A204.1 (cell line): Measurements from ENCODE around the gene SLC12A8.

Experiments used
- FAIRE-seq: peaks from 2 replicates; lab custom pipeline; 2012; peaks lifted over from hg19 to GRCh38; lab: Jason Lieb, UNC

SLC12A8 gene

GRCh38 chr3:125213946-125214542 is 1.5 kb upstream of the SLC12A8 start:
- no peak for FAIRE-seq

- no peak for FAIRE-seq
These were observed 812 bp upstream of the SLC12A8 start for GRCh38 chr3:125213364-125213755.

GRCh38 chr3:125212091-125212508 is 448 bp downstream of the SLC12A8 start:
- no peak for FAIRE-seq

- FAIRE-seq: no peak
These were observed 941 bp downstream of the SLC12A8 start for GRCh38 chr3:125211523-125212090.

- no peak for FAIRE-seq
These were observed 4.5 kb downstream of the SLC12A8 start for GRCh38 chr3:125207949-125208568.

- FAIRE-seq: no peak
These were observed 5.0 kb downstream of the SLC12A8 start for GRCh38 chr3:125207507-125207906.

- no peak for FAIRE-seq
These were observed 5.6 kb downstream of the SLC12A8 start for GRCh38 chr3:125206934-125207333.

- no peak for FAIRE-seq
These were observed 8.8 kb downstream of the SLC12A8 start for GRCh38 chr3:125203731-125204130.

GRCh38 chr3:125202197-125202596 is 10.4 kb downstream of the SLC12A8 start:
- FAIRE-seq: no peak

- no peak for FAIRE-seq
These were observed 11.8 kb downstream of the SLC12A8 start for GRCh38 chr3:125200731-125201139.

GRCh38 chr3:125194849-125195601 is 17.5 kb downstream of the SLC12A8 start:
- no peak for FAIRE-seq

- FAIRE-seq: no peak
These were observed 18.3 kb downstream of the SLC12A8 start for GRCh38 chr3:125194061-125194848.

- FAIRE-seq: no peak
These were observed 20.1 kb downstream of the SLC12A8 start for GRCh38 chr3:125192190-125193035.

GRCh38 chr3:125191730-125192129 is 20.8 kb downstream of the SLC12A8 start:
- FAIRE-seq: no peak

GRCh38 chr3:125191256-125191655 is 21.3 kb downstream of the SLC12A8 start:
- no peak for FAIRE-seq

- no peak for FAIRE-seq
These were observed 21.8 kb downstream of the SLC12A8 start for GRCh38 chr3:125190786-125191185.

- no peak for FAIRE-seq
These were observed 23.0 kb downstream of the SLC12A8 start for GRCh38 chr3:125189378-125190165.

GRCh38 chr3:125188955-125189354 is 23.6 kb downstream of the SLC12A8 start:
- FAIRE-seq: no peak

- FAIRE-seq: no peak
These were observed 25.0 kb downstream of the SLC12A8 start for GRCh38 chr3:125187599-125187910.

- no peak for FAIRE-seq
These were observed 25.5 kb downstream of the SLC12A8 start for GRCh38 chr3:125186800-125187598.
